MCF 10A (cell line): ENCODE measurements around the gene RAB31. TPM values are rescaled to one million over a fixed set of nuclear protein-coding genes. Genes with fewer than 3 reads are reported as not detected.

Experiments
- BruUV-seq: library from RNA; stranded (reverse); fragments of 400-500 nt; replicated peaks from 2 replicates; lab custom pipeline; 2021; lab: Mats Ljungman, UMichigan
- CTCF ChIA-PET: fragments of 300-600 bp; sonication (Branson Sonifier 250); formaldehyde crosslinking; extraction: SDS; loops from one replicate; lab custom pipeline; 2021; ENCODE audit warnings: antibody characterized with exemption, inconsistent platforms; lab: Yijun Ruan, JAX
- POLR2A ChIA-PET: fragments of 300-600, 350-650 bp; sonication (Branson Sonifier 250); formaldehyde crosslinking; extraction: SDS; loops from one replicate; lab custom pipeline; 2020; ENCODE audit warnings: antibody characterized with exemption, inconsistent platforms; lab: Yijun Ruan, JAX
- DNase-seq: peaks from one replicate; pipeline ENCODE4 v3.0.0-alpha.2; 2018; ENCODE audit not compliant: unreplicated experiment
- H3K27ac Mint-ChIP-seq: one replicate; pipeline ENCODE4 v1.8.0; 2022; ENCODE audit warnings: mild to moderate bottlenecking, low read depth, mixed read lengths; ENCODE audit not compliant: unreplicated experiment
- H3K27me3 Mint-ChIP-seq: one replicate; pipeline ENCODE4 v1.8.0; 2022; ENCODE audit warnings: mixed read lengths; ENCODE audit not compliant: insufficient read depth, unreplicated experiment
- H3K36me3 Mint-ChIP-seq: one replicate; pipeline ENCODE4 v1.8.0; 2022; ENCODE audit warnings: mild to moderate bottlenecking, moderate library complexity, mixed read lengths; ENCODE audit not compliant: insufficient read depth, unreplicated experiment
- H3K4me1 Mint-ChIP-seq: one replicate; pipeline ENCODE4 v1.8.0; 2022; ENCODE audit warnings: mixed read lengths; ENCODE audit not compliant: insufficient read depth, unreplicated experiment
- H3K4me3 Mint-ChIP-seq: one replicate; pipeline ENCODE4 v1.8.0; 2022; ENCODE audit warnings: mild to moderate bottlenecking, moderate library complexity, mixed read lengths; ENCODE audit not compliant: unreplicated experiment
- H3K9me3 Mint-ChIP-seq: one replicate; pipeline ENCODE4 v1.8.0; 2022; ENCODE audit warnings: mixed read lengths; ENCODE audit not compliant: unreplicated experiment
- intact Hi-C: fragments of 100-400 bp; cut with micrococcal nuclease; formaldehyde crosslinking; loops from 2 replicates; pipeline ENCODE4 v1.14.1; 2022
- total RNA-seq: library from RNA; stranded (reverse); gene quantifications from 2 replicates; pipeline ENCODE4 v1.2.3, GENCODE V29; 2022
- TF ChIP-seq, protein P1 (sequence below): fragments of 200-600 bp; IDR thresholded peaks from one replicate; pipeline ENCODE4 v1.8.0; 2022; ENCODE audit warnings: antibody characterized with exemption, mild to moderate bottlenecking; ENCODE audit not compliant: unreplicated experiment

Gene RAB31
- total RNA-seq, 1 experiment from 2014 or later = 6.1 TPM

GRCh38 chr18:9858642-9859041 is 150.5 kb downstream of the RAB31 start:
- POLR2A ChIA-PET = interaction anchor here (0.8 kb wide), 1 partner anchor 27 kb away, joined by 5 read pairs; the partner anchor contains the start of gene TXNDC2
- Mint-ChIP-seq H3K27me3 (no peaks in the 10 kb centered on the region), H3K9me3 (no peaks in the 10 kb centered on the region), H3K4me1 (peaks cover 13% of the 10 kb centered on the region), H3K36me3 (no peaks in the 10 kb centered on the region), H3K27ac (no peak overlapping the region), H3K4me3 (no peak overlapping the region)
- no peak for DNase-seq
- intact Hi-C loops = no loop called here
- CTCF ChIA-PET = interaction anchor here (1.1 to 1.2 kb wide), 2 partner anchors 39 to 283 kb away, joined by 3 read pairs; no protein-coding TSS in a partner anchor
- BruUV-seq = no TSS peak
- TF ChIP-seq, protein P1, sequence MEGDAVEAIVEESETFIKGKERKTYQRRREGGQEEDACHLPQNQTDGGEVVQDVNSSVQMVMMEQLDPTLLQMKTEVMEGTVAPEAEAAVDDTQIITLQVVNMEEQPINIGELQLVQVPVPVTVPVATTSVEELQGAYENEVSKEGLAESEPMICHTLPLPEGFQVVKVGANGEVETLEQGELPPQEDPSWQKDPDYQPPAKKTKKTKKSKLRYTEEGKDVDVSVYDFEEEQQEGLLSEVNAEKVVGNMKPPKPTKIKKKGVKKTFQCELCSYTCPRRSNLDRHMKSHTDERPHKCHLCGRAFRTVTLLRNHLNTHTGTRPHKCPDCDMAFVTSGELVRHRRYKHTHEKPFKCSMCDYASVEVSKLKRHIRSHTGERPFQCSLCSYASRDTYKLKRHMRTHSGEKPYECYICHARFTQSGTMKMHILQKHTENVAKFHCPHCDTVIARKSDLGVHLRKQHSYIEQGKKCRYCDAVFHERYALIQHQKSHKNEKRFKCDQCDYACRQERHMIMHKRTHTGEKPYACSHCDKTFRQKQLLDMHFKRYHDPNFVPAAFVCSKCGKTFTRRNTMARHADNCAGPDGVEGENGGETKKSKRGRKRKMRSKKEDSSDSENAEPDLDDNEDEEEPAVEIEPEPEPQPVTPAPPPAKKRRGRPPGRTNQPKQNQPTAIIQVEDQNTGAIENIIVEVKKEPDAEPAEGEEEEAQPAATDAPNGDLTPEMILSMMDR = no peak

GRCh38 chr18:9859232-9859631 is 151.1 kb downstream of the RAB31 start:
- CTCF ChIA-PET = no interaction called here

DNA sequence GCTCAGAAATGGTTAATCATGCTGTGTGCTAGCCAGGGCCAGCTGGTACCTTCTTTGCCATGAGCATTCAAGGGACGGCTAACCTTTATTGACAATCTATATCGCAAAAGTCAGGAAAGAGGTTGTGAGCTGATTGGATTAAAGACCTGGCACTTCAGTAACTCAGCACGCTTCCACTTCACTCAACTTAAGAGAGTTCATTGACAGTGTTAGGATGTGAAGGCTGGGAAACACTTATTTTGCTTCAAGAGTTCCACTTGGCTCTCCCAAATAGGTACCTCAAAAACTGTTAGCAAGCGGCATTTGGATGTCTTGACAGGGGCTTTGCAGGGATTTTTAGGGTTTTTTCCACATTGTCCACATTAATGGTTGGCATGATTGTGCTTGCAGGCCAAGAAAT is 152.6 kb downstream of the RAB31 start:
- peaks cover 5% of the 10 kb centered on the region for H3K4me1 Mint-ChIP-seq
- ChIA-PET POLR2A (interaction anchor here (0.8 to 1.7 kb wide), 3 partner anchors 9 to 54 kb away, joined by 5 to 8 read pairs (median 6); no protein-coding TSS in a partner anchor), CTCF (interaction anchor here (0.6 kb wide), 2 partner anchors 95 to 220 kb away, joined by 3 to 5 read pairs; no protein-coding TSS in a partner anchor)
- H3K27me3 Mint-ChIP-seq = no peaks in the 10 kb centered on the region
- DNase-seq = no peak
- BruUV-seq = no TSS peak
- H3K4me3 Mint-ChIP-seq = no peak overlapping the region
- TF ChIP-seq, protein P1 = no peak
- H3K27ac Mint-ChIP-seq = no peak overlapping the region
- intact Hi-C loops = no loop called here
- peaks cover 3% of the 10 kb centered on the region for H3K9me3 Mint-ChIP-seq
- peaks cover 2% of the 10 kb centered on the region for H3K36me3 Mint-ChIP-seq

More at GRCh38 chr18:9859232-9859631, 151.1 kb downstream of the RAB31 start:
- no peak overlapping the region for H3K4me3 Mint-ChIP-seq
- H3K27me3 Mint-ChIP-seq = no peaks in the 10 kb centered on the region
- no peaks in the 10 kb centered on the region for H3K36me3 Mint-ChIP-seq
- no TSS peak for BruUV-seq
- TF ChIP-seq, protein P1 = no peak
- no peaks in the 10 kb centered on the region for H3K9me3 Mint-ChIP-seq
- DNase-seq = no peak
- intact Hi-C loops = no loop called here
- POLR2A ChIA-PET = no interaction called here
- no peak overlapping the region for H3K27ac Mint-ChIP-seq
- peaks cover 11% of the 10 kb centered on the region for H3K4me1 Mint-ChIP-seq

GRCh38 chr18:9861157-9861556 is 153.1 kb downstream of the RAB31 start:
- intact Hi-C loops = no loop called here
- Mint-ChIP-seq H3K36me3 (peaks cover 7% of the 10 kb centered on the region), H3K27me3 (no peaks in the 10 kb centered on the region), H3K4me3 (no peak overlapping the region), H3K9me3 (peaks cover 8% of the 10 kb centered on the region), H3K27ac (no peak overlapping the region), H3K4me1 (peaks cover under 1% of the 10 kb centered on the region)
- DNase-seq = no peak
- BruUV-seq = no TSS peak
- POLR2A ChIA-PET = interaction anchor here (0.8 to 1.7 kb wide), 3 partner anchors 9 to 54 kb away, joined by 5 to 8 read pairs (median 6); no protein-coding TSS in a partner anchor
- TF ChIP-seq, protein P1 = no peak
- CTCF ChIA-PET = interaction anchor here (0.6 kb wide), 1 partner anchor 221 kb away, joined by 5 read pairs; no protein-coding TSS in a partner anchor
